GM21360 (cell line): Measurements from ENCODE around the gene SPR.

Experiments used
- ATAC-seq: cut with Tn5 transposase; IDR thresholded peaks from one replicate; pipeline ENCODE4 v1.9.1; 2021; ENCODE audit warnings: mild to moderate bottlenecking, moderate library complexity; ENCODE audit not compliant: unreplicated experiment

Gene SPR

DNA sequence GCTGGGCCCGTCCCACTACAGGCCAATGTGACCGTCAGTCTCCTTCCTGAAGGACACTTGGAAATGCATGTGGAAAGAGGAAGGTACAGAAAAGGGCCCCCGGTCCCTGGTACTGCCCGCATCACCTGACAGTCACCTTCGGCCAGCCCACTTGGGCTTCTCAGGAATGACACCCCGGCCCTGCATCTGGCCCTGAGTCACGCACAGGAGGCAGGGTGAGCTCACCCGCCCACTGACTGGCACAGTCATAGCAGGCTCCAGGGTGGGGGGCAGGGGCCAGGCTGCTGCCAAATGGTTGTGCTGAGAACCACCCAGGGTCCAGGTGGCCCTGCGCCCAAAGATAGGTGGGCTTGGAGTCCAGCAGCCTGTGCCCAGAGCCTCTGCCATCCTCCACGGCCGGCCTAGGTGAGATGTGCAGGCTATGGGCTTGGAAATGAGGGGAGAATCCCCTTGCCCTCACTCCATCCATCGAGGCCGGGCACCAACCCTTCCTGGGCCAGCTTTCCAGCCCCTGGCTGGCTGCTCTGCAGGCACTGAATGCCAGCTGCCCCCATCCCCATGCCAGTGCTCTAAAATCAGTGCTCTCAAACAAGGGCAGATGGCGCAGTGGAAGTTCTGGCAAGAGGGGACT, 44.2 kb downstream of the SPR start:
- ATAC-seq, result no peak

DNA sequence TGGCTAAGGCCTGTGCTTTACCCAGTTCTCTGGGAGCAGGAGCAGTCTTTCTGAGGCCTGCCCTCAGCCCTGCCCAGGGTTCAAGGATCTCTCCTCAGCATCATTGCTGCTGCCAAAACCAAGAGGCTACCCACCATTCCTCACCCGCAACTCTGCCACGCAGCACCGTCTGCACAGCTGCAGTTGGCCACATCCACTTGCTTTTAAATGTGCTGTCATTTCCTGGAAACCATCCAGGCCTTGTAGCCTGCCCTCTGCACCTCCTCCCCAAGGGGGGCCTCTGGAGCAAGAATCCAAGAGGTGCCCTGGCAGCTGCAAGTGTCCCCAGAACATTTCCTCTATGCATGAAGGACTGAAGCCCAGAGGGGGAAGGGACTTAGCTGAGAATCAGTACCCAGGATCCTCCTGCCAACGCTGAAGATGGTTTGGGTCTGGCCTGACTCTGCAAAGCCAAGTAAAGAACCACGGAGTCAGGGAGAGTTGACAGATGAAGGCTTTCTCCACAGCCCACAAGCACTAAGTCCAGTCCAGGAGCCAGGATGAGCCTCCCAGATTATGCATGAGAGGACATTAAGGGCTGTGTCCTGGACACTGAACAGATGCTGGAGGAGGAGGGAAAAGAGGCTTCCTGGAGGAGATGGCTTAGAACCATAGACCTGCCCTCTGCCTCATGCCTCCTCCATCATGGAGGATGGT, 45.0 kb downstream of the SPR start:
- no peak for ATAC-seq

DNA sequence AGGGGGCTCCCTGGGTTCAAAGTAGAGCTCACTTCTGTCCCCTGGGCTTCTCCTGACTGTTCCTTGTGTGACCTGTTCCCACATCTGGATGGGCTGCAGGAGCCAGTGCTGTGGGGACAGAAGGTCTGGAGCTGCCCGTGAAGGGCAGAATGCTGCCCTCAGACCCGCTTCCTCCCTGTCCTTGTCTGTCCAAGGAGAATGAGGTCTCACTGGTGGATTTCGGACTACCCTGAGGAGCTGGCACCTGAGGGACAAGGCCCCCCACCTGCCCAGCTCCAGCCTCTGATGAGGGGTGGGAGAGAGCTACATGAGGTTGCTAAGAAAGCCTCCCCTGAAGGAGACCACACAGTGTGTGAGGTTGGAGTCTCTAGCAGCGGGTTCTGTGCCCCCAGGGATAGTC, 45.6 kb downstream of the SPR start:
- ATAC-seq, result no peak

DNA sequence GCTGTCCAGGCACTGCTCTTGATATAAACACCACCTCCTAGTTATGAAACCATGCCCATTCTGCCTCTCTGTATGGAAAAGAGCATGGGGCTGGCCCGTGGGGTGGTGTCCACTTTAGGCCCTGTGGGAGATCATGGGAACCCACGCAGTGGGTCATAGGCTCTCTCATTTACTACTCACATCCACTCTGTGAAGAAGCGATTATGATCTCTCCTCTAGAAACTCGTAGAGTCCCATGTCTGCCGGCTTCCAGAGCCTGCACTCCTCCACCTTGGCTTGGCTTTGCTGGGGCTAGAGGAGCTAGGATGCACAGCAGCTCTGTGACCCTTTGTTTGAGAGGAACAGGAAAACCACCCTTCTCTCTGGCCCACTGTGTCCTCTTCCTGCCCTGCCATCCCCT, 46.0 kb downstream of the SPR start:
- ATAC-seq, result no peak

DNA sequence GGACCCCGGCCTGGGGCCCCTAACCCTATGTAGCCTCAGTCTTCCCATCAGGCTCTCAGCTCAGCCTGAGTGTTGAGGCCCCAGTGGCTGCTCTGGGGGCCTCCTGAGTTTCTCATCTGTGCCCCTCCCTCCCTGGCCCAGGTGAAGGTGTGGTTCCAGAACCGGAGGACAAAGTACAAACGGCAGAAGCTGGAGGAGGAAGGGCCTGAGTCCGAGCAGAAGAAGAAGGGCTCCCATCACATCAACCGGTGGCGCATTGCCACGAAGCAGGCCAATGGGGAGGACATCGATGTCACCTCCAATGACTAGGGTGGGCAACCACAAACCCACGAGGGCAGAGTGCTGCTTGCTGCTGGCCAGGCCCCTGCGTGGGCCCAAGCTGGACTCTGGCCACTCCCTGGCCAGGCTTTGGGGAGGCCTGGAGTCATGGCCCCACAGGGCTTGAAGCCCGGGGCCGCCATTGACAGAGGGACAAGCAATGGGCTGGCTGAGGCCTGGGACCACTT, 46.5 kb downstream of the SPR start:
- no peak for ATAC-seq

DNA sequence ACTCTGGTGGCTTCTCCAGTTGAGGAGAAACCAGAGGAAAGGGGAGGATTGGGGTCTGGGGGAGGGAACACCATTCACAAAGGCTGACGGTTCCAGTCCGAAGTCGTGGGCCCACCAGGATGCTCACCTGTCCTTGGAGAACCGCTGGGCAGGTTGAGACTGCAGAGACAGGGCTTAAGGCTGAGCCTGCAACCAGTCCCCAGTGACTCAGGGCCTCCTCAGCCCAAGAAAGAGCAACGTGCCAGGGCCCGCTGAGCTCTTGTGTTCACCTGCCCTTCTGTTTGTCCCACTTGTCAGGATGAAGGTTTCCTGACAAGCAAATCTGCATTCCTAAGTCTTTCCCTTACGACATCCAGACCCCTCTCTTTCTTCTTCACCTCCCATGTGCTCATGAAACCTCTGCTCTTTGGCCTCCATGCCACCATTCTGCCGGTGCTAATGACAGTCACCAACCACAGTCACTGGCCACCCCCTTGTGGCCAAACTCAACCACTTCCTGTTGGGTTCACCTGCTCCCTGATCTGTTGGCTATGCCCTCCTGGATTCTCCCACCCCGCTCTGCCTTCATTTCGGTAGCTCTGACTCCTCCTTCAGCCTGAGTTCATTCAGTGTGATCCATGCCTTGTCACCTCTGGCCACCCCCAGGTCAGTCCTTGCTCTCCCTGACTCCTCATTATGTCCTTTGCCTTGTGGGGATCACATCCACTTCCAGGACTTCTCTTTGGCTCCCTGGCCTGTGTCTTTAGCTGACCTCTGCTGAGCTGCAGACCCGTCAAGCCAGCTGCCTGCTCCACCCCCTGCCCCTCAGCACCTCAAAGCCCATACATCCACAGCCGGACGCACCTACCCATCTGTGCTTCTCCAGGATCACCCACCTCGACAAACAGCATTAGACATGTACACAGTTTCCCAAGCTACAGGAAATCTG, 47.7 kb downstream of the SPR start:
- ATAC-seq, result no peak

DNA sequence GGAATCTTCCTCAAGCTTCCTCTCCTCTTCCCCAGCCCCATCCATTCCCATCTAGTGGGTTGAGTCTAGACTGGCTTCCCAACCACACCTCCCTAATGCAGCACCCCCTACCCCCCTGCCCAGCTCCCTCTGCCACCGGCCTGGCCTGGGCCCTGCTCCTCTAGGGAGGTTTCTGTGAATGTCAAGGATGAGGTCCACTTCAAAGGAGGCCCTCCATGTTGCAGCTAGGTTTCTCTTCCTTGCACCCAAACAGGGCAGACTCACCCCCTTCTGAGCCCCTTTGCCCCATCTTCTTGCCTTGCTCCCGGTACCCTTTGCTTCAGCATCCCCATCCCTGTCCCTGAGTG, 48.4 kb downstream of the SPR start:
- ATAC-seq, result no peak

DNA sequence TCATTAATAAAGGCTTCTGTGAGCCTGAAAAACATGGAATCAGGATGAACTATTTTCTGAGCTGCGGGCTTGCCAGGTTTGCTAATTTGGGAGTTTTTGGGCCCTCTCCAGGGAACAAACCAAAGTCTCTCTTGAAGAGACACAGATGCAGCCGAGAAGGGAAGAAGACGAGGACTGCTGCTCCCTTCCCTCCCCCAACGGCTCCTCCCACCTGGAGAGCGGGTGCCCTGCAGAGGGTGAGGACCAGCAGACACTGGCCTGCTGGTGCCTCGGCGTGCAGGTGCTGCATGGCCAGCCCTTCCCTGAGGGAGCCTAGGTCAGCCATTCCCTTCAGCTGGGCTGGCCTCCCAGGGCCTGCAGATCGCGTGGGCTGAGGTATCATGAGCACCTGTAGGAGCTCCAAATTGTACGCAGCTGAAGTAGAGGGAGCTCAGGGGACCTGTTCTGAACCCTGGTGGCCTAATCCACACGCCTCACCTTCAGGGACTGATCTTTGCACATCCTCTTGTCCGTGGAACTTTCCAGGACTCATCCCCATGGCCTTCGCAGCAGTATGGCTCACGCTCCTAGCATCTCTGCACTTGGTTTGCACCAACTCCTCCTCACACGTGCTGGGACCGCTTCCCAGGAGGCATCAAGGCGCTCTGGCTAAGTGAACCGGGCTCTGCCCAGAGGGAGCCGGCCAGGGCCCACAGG, 49.6 kb downstream of the SPR start:
- ATAC-seq, result no peak

DNA sequence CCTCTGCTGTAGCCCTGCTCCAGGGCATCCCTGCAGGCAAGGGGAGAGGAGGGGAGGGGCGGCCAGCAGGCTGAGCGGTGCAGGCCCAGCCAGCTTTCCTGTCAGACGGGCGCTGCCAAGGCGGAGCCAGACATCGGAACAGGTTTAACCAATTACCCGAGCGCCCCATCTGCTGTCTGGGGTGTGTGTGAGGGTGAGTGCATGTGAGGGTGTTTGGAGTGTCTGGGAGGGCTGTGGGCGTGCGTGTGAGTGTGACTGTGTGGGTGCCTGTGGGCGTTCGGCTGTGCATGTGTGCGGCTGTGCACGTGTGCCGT, 50.1 kb downstream of the SPR start:
- no peak for ATAC-seq

DNA sequence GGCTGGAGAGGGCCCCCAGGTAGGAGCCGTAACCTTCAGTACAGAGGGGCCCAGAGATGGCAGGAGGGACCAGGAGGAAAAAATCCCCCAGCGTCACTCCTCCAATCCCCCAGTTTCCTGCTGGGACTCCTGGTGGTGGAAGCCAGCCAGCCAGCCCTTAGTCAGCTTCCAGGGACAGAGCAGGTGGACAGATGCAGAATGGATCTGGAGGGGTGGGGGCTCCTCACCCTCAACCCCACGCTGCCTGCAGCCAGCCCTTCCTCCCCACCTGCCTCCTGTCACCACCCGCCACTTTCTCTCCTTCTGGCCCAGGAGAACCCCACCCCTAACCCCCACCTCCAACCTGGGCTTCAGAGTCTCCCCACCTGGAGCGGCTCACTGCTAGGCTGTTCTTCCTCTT, 51.2 kb downstream of the SPR start:
- ATAC-seq, result no peak

DNA sequence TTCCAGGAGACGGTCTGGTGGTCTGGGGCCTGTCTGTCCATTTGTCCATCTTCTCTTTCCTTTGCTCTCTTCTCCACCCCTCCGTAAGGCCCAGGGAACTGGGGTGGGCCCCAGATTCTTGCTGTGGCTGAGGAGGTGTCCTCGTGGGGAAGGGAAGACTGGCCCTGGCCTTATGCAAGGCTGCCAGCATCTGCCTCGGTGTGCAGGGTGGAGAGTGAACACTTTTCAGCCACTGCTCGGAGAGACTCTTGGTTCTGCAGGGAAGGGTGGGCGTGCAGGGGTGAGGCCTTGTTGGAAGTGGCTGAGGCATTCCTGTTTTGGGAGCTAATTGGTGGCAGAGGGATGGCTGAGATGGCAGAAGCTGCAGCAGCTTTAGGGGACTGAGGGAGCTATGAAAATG, 53.2 kb downstream of the SPR start:
- ATAC-seq, result no peak

DNA sequence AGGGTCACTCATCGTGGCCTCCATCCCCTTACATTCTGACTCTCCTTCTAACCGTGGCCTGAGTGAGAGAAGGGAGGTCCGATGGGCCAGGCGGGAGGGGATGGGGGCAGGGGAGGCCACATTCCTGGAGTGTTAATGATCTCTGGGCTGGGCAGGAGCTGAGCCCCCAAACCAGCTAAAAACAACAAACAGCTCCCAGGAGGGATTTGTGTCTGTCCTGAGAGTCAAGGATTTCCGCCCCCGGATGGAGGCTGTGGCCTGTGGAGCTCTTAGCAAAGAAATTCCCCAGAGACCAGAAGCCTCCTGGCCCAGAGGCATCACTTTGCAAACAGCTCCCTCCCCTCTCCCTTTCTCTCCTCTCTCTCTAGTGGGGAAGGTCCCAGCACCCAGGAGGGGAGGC, 53.6 kb downstream of the SPR start:
- no peak for ATAC-seq
